KMS-11 (cell line): ENCODE results near the gene PLK3.

Experiments used
- H2AFZ ChIP-seq: fragments of 200-600 bp; sonication (generic); 2 replicates; pipeline ENCODE4 v1.6.1; 2016; ENCODE audit warnings: antibody characterized with exemption, mixed run types, low read depth
- H3K27ac ChIP-seq: fragments of 200-600 bp; sonication (generic); 2 replicates; pipeline ENCODE4 v1.6.1; 2016; ENCODE audit warnings: mild to moderate bottlenecking, mixed run types
- H3K27me3 ChIP-seq: fragments of 200-600 bp; sonication (generic); 2 replicates; pipeline ENCODE4 v1.6.1; 2017; ENCODE audit warnings: mild to moderate bottlenecking, low read depth, mixed run types, moderate library complexity; ENCODE audit not compliant: insufficient read depth
- H3K36me3 ChIP-seq: fragments of 200-600 bp; sonication (generic); 2 replicates; pipeline ENCODE4 v1.6.1; 2017; ENCODE audit warnings: mild to moderate bottlenecking, mixed run types; ENCODE audit not compliant: insufficient read depth
- H3K4me1 ChIP-seq: fragments of 200-600 bp; sonication (generic); 2 replicates; pipeline ENCODE4 v1.6.1; 2016; ENCODE audit warnings: mild to moderate bottlenecking, low read depth, mixed run types; ENCODE audit not compliant: poor library complexity, severe bottlenecking
- H3K4me2 ChIP-seq: fragments of 200-600 bp; sonication (generic); 2 replicates; pipeline ENCODE4 v1.7.0; 2016; ENCODE audit warnings: mild to moderate bottlenecking, mixed run types
- H3K4me3 ChIP-seq: fragments of 200-600 bp; sonication (generic); IDR thresholded peaks from 2 replicates; pipeline ENCODE4 v1.6.1; 2017; ENCODE audit warnings: low read depth, low read length, mixed read lengths; ENCODE audit not compliant: insufficient read depth
- H3K79me2 ChIP-seq: fragments of 200-600 bp; sonication (generic); 2 replicates; pipeline ENCODE4 v1.6.1; 2016; ENCODE audit warnings: low read depth, mixed run types; ENCODE audit not compliant: insufficient read depth
- H3K9ac ChIP-seq: fragments of 200-600 bp; sonication (generic); 2 replicates; pipeline ENCODE4 v1.6.1; 2016; ENCODE audit warnings: mild to moderate bottlenecking, mixed run types
- H4K20me1 ChIP-seq: fragments of 200-600 bp; sonication (generic); 2 replicates; pipeline ENCODE4 v1.6.1; 2016; ENCODE audit warnings: mild to moderate bottlenecking, mixed run types; ENCODE audit not compliant: insufficient read depth
- TF ChIP-seq, protein P1 (sequence below): fragments of 200-600 bp; sonication (generic); conservative IDR thresholded peaks from 2 replicates; pipeline ENCODE4 v1.6.1; 2017; ENCODE audit warnings: low read depth, mild to moderate bottlenecking, antibody characterized with exemption, low read length, moderate library complexity, mixed read lengths

PLK3 gene

DNA sequence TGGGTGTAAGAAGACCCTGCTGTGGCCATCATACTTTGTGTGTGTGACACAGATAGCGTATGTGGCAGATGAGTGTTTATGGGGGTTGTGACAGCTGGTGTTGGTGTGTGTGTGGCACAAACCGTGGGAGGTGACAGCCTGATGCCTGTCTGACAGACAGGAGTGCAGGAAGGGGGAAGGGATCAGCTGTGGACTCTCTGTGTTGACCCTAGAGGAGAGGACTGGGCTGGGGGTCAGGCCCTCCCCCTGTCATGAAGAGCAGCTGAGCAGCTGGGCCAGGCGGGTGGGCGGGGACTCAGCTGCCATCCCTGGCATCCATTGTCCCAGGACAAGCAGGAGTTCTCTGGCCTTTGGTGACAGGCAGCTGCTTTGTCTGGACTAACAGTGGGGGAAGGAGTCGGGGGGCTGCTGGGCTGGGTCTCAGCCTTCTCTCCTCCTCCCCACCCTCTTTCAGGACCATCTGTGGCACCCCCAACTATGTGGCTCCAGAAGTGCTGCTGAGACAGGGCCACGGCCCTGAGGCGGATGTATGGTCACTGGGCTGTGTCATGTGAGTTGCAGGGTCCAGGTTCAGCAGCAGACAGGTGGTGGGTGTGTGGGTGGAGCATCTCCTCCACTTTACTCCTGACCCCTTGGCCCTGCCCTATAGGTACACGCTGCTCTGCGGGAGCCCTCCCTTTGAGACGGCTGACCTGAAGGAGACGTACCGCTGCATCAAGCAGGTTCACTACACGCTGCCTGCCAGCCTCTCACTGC lies 2.3 kb downstream of the PLK3 start:
- Histone ChIP-seq H3K4me2 (peak overlapping the region; percentile 37; the same call in 1 of the 2 replicates), H2AFZ (no peak overlapping the region), H3K9ac (no peak overlapping the region), H3K79me2 (peaks cover 12% of the 10 kb centered on the region), H3K4me3 (no peak overlapping the region), H3K27ac (no peak overlapping the region), H3K36me3 (no peaks in the 10 kb centered on the region), H3K4me1 (peaks cover 36% of the 10 kb centered on the region), H3K27me3 (no peaks in the 10 kb centered on the region), H4K20me1 (no peaks in the 10 kb centered on the region)
- TF ChIP-seq, protein P1, sequence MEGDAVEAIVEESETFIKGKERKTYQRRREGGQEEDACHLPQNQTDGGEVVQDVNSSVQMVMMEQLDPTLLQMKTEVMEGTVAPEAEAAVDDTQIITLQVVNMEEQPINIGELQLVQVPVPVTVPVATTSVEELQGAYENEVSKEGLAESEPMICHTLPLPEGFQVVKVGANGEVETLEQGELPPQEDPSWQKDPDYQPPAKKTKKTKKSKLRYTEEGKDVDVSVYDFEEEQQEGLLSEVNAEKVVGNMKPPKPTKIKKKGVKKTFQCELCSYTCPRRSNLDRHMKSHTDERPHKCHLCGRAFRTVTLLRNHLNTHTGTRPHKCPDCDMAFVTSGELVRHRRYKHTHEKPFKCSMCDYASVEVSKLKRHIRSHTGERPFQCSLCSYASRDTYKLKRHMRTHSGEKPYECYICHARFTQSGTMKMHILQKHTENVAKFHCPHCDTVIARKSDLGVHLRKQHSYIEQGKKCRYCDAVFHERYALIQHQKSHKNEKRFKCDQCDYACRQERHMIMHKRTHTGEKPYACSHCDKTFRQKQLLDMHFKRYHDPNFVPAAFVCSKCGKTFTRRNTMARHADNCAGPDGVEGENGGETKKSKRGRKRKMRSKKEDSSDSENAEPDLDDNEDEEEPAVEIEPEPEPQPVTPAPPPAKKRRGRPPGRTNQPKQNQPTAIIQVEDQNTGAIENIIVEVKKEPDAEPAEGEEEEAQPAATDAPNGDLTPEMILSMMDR, result no peak

DNA sequence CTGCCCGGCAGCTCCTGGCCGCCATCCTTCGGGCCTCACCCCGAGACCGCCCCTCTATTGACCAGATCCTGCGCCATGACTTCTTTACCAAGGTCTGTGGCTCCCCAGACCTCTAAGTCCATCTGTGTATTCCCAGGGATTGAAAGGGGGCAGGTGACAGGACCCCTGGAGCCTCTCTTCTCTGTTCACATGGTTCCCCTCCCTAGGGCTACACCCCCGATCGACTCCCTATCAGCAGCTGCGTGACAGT lies 2.8 kb downstream of the PLK3 start:
- Histone ChIP-seq H2AFZ (no peak overlapping the region), H4K20me1 (no peaks in the 10 kb centered on the region), H3K36me3 (no peaks in the 10 kb centered on the region), H3K4me1 (peaks cover 41% of the 10 kb centered on the region), H3K79me2 (peaks cover 12% of the 10 kb centered on the region), H3K27ac (no peak overlapping the region), H3K4me2 (no peak overlapping the region), H3K4me3 (no peak overlapping the region), H3K9ac (no peak overlapping the region), H3K27me3 (no peaks in the 10 kb centered on the region)
- TF ChIP-seq, protein P1, result no peak

DNA sequence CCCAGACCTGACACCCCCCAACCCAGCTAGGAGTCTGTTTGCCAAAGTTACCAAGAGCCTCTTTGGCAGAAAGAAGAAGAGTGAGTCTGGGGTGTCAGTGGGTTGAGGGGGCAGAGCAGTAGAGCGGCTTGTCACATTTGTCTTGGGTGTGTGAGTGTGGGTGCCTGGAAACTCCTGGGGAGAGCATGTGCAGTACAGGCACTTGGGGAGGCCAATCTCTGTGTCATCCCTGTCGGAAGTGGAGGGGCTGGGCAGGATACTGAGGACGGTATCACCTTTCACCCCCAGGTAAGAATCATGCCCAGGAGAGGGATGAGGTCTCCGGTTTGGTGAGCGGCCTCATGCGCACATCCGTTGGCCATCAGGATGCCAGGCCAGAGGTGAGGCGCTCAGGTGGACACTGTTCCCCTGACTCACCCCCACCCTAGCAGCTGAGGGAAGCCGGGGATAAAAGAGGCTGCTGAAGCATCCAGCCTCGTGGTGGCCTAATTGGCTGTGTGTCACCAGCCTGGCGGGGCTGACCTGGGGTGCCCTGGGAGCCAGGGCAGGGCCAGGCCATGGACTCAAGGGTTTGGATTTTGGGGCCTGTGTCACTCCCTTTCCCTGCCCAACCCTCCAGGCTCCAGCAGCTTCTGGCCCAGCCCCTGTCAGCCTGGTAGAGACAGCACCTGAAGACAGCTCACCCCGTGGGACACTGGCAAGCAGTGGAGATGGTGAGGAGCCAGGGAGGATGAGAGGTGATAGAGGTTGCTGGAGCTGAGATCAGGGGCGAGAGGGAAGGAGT lies 3.3 kb downstream of the PLK3 start:
- Histone ChIP-seq H3K36me3 (no peaks in the 10 kb centered on the region), H3K27ac (no peak overlapping the region), H3K4me3 (no peak overlapping the region), H3K79me2 (peaks cover 12% of the 10 kb centered on the region), H2AFZ (no peak overlapping the region), H3K4me1 (peaks cover 44% of the 10 kb centered on the region), H3K27me3 (no peaks in the 10 kb centered on the region), H3K4me2 (no peak overlapping the region), H4K20me1 (no peaks in the 10 kb centered on the region), H3K9ac (no peak overlapping the region)
- TF ChIP-seq, protein P1, result no peak

DNA sequence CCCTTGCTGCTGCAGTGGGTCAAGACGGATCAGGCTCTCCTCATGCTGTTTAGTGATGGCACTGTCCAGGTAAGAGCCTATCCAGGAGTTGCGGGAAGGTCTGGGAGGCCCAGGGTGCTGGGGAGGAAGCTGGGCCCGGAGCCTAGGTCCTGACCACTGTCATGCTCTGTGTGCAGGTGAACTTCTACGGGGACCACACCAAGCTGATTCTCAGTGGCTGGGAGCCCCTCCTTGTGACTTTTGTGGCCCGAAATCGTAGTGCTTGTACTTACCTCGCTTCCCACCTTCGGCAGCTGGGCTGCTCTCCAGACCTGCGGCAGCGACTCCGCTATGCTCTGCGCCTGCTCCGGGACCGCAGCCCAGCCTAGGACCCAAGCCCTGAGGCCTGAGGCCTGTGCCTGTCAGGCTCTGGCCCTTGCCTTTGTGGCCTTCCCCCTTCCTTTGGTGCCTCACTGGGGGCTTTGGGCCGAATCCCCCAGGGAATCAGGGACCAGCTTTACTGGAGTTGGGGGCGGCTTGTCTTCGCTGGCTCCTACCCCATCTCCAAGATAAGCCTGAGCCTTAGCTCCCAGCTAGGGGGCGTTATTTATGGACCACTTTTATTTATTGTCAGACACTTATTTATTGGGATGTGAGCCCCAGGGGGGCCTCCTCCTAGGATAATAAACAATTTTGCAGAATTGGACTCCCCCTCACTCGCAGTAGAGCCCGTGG lies 5.3 kb downstream of the PLK3 start:
- no peaks in the 10 kb centered on the region for H3K27me3 ChIP-seq
- TF ChIP-seq, protein P1, result no peak
- no peaks in the 10 kb centered on the region for H3K36me3 ChIP-seq
- no peaks in the 10 kb centered on the region for H4K20me1 ChIP-seq
- H3K4me3 ChIP-seq, result no peak overlapping the region
- no peak overlapping the region for H3K4me2 ChIP-seq
- H3K79me2 ChIP-seq, result peaks cover 10% of the 10 kb centered on the region
- H3K4me1 ChIP-seq, result peaks cover 54% of the 10 kb centered on the region
- no peak overlapping the region for H3K9ac ChIP-seq
- H3K27ac ChIP-seq, result no peak overlapping the region
- no peak overlapping the region for H2AFZ ChIP-seq
